SU-DHL-6 (cell line): ENCODE data around the gene COL4A1.

Experiments
- H2AFZ ChIP-seq: fragments of 200-600 bp; sonication (generic); 2 replicates; pipeline ENCODE4 v1.6.1; 2014; ENCODE audit warnings: low read depth, mild to moderate bottlenecking, moderate library complexity, mixed read lengths, antibody characterized with exemption, low read length; ENCODE audit not compliant: severe bottlenecking
- H3F3A ChIP-seq: fragments of 200-600 bp; shearing (Covaris generic); 2 replicates; pipeline ENCODE4 v1.6.0; 2016; ENCODE audit warnings: antibody characterized with exemption, mild to moderate bottlenecking; ENCODE audit not compliant: insufficient read depth
- H3K27ac ChIP-seq: fragments of 200-600 bp; sonication (generic); 2 replicates; pipeline ENCODE4 v1.5.1; 2016; ENCODE audit warnings: low read depth, mild to moderate bottlenecking, low read length, moderate library complexity, mixed read lengths
- H3K27me3 ChIP-seq: fragments of 200-600 bp; sonication (generic), shearing (Covaris generic); 2 replicates; pipeline ENCODE4 v1.6.0; 2014; ENCODE audit warnings: mild to moderate bottlenecking, low read length
- H3K36me3 ChIP-seq: fragments of 200-600 bp; sonication (generic); 2 replicates; pipeline ENCODE4 v1.6.1; 2014; ENCODE audit warnings: mild to moderate bottlenecking, low read length, mixed read lengths
- H3K4me2 ChIP-seq: fragments of 300-600, 200-600 bp; shearing (Covaris generic), sonication (generic); 2 replicates; pipeline ENCODE4 v1.6.0; 2014; ENCODE audit warnings: low read length, low read depth, mild to moderate bottlenecking; ENCODE audit not compliant: poor library complexity, severe bottlenecking
- H3K4me3 ChIP-seq: fragments of 200-600 bp; sonication (generic); 2 replicates; pipeline ENCODE4 v1.5.1; 2014; ENCODE audit warnings: antibody characterized with exemption, low read length, mild to moderate bottlenecking, mixed read lengths; ENCODE audit not compliant: insufficient read depth, poor library complexity, severe bottlenecking
- H3K79me2 ChIP-seq: fragments of 200-600 bp; sonication (generic); 2 replicates; pipeline ENCODE4 v1.6.1; 2014; ENCODE audit warnings: mild to moderate bottlenecking, low read length, moderate library complexity; ENCODE audit not compliant: insufficient read depth
- H3K9ac ChIP-seq: fragments of 200-600 bp; sonication (generic); 2 replicates; pipeline ENCODE4 v1.7.0; 2014; ENCODE audit warnings: mild to moderate bottlenecking, low read length
- H3K9me2 ChIP-seq: fragments of 200-600 bp; sonication (generic); replicated peaks from 2 replicates; pipeline ENCODE4 v1.6.1; 2014; ENCODE audit warnings: low read length; ENCODE audit not compliant: insufficient read depth
- H3K9me3 ChIP-seq: fragments of 200-600 bp; sonication (generic); 2 replicates; pipeline ENCODE4 v1.6.1; 2014; ENCODE audit warnings: low read length, mixed read lengths; ENCODE audit not compliant: insufficient read depth
- H4K20me1 ChIP-seq: fragments of 200-600 bp; sonication (generic); 2 replicates; pipeline ENCODE4 v1.6.1; 2014; ENCODE audit warnings: low read depth, mild to moderate bottlenecking, antibody characterized with exemption, low read length, moderate library complexity, mixed read lengths
- EZH2phosphoT487 ChIP-seq: fragments of 200-600 bp; sonication (generic), shearing (Covaris generic); conservative IDR thresholded peaks from 2 replicates; pipeline ENCODE4 v1.6.1; 2018; ENCODE audit warnings: mild to moderate bottlenecking, antibody characterized with exemption, low read length, moderate library complexity, mixed read lengths
- TF ChIP-seq, protein P1 (sequence below): fragments of 200-600 bp; sonication (generic); IDR thresholded peaks from one replicate; pipeline ENCODE4 v1.5.1; 2017; ENCODE audit warnings: antibody characterized with exemption, mild to moderate bottlenecking, low read length, moderate library complexity; ENCODE audit not compliant: insufficient read depth, poor library complexity, severe bottlenecking

The COL4A1 gene

DNA sequence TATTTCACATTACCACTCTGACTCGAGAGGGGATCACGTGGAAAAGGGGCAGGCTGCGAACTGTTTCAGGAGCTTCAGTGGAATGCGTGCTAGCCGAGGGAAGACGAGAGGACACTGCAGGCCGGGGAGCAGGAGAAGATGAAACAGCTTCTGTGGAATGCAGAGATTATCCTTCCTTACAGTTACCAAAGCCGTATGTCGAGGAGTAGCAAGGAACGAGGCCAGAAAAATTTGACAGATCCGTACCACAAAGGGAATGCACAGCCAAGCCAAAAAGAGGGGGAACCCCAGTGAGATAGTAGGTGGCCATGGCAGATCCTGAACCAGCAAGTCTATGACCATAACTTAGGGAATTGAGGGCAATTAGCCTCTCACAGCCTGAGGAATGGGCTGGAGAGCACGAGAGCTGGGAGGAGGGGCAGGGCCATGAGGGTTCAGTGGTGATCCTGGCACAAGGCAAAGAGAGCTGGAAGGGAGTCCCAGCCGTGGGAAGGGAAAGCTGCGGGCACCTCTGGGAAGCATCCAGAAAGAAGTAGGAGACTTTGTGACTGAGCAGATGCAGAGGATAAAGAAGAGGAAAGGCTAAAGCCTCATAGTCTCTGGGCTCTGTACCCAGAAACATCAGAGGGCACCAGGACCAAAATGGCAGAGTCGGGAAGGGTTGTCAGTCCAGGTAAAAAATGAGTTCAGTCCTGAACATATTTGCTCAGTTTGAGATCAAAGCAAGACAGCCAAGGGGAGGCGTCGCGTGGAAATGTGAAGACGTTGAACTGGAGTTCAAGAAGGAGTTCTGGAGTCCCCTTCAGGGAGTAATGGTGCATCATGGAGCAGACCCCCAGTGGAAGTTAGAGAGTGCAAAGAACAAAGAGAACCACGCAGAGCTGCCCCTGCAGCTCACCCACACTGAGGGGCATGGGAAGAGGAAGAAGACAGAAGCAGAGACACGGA is 5.1 kb downstream of the COL4A1 start:
- Histone ChIP-seq H3K9me2 (no peaks in the 10 kb centered on the region), H3K79me2 (no peaks in the 10 kb centered on the region), H3K27ac (no peak overlapping the region), H3F3A (no peaks in the 10 kb centered on the region), H4K20me1 (no peaks in the 10 kb centered on the region), H3K4me2 (no peak overlapping the region), H3K36me3 (no peaks in the 10 kb centered on the region), H3K27me3 (no peaks in the 10 kb centered on the region), H3K4me3 (no peak overlapping the region), H3K9ac (no peak overlapping the region), H2AFZ (no peak overlapping the region), H3K9me3 (no peaks in the 10 kb centered on the region)
- TF ChIP-seq, protein P1, sequence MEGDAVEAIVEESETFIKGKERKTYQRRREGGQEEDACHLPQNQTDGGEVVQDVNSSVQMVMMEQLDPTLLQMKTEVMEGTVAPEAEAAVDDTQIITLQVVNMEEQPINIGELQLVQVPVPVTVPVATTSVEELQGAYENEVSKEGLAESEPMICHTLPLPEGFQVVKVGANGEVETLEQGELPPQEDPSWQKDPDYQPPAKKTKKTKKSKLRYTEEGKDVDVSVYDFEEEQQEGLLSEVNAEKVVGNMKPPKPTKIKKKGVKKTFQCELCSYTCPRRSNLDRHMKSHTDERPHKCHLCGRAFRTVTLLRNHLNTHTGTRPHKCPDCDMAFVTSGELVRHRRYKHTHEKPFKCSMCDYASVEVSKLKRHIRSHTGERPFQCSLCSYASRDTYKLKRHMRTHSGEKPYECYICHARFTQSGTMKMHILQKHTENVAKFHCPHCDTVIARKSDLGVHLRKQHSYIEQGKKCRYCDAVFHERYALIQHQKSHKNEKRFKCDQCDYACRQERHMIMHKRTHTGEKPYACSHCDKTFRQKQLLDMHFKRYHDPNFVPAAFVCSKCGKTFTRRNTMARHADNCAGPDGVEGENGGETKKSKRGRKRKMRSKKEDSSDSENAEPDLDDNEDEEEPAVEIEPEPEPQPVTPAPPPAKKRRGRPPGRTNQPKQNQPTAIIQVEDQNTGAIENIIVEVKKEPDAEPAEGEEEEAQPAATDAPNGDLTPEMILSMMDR = no peak
- TF ChIP-seq EZH2phosphoT487 = no peak

DNA sequence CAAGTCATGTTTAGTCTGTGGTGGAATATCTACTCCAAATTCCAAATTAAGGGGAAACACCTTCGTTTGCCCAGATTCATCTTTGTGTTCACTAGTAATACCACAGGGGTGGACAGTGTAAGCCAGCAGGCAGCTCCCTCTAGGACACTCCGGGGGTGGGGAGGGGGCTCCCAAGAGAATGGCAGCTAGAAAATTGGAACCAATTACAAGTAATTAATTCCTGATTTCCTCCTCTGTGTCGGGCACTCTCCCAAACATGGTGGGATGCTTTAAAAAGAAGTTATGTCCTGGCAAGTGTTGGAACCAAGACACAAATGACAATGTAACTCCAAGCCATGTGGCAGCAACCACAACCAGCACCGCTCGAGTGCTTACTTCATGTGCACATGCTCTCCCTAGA is 5.9 kb downstream of the COL4A1 start:
- Histone ChIP-seq H3F3A (no peaks in the 10 kb centered on the region), H3K4me2 (no peak overlapping the region), H2AFZ (no peak overlapping the region), H3K36me3 (no peaks in the 10 kb centered on the region), H3K9me2 (no peaks in the 10 kb centered on the region), H3K79me2 (no peaks in the 10 kb centered on the region), H3K27ac (no peak overlapping the region), H3K9me3 (no peaks in the 10 kb centered on the region), H3K4me3 (no peak overlapping the region), H4K20me1 (no peaks in the 10 kb centered on the region), H3K27me3 (no peaks in the 10 kb centered on the region), H3K9ac (no peak overlapping the region)
- TF ChIP-seq, protein P1 = no peak
- TF ChIP-seq EZH2phosphoT487 = no peak

DNA sequence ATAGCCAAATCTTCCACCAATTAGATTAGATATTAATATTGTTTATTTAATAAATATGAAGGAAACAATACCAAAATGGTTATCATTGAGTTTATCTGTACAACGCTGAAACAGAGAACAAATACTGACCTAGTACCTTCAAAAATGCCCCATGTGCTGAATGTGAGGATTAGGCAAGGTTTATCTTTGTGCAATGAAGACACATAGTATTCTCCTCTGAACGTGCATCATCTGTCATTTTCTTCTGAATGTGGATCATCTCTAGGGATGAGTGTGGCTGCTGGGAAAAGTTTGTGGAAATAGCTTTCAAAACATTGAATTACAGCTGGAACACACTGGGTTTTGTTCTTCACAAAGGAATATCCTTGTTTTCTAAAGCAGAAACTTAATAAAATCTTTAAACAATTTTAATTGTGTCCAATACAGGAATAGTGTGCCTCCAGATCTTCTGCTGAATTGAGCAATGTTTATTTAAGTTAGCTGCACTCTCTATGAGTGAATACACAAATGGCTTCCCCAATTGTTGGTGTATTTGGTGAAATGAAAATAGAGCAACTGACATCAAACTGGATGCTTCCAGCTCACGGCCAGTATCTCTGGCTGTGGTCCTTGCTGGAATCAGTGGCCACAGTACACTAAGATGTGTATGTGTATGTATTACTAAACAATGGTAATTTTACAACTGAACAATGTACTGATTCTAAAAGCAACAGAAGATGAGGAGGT is 6.7 kb downstream of the COL4A1 start:
- Histone ChIP-seq H3K36me3 (no peaks in the 10 kb centered on the region), H2AFZ (no peak overlapping the region), H3K79me2 (no peaks in the 10 kb centered on the region), H3F3A (no peaks in the 10 kb centered on the region), H3K9me3 (no peaks in the 10 kb centered on the region), H3K27me3 (no peaks in the 10 kb centered on the region), H3K9ac (no peak overlapping the region), H4K20me1 (no peaks in the 10 kb centered on the region), H3K9me2 (no peaks in the 10 kb centered on the region), H3K4me3 (no peak overlapping the region), H3K27ac (no peak overlapping the region), H3K4me2 (no peak overlapping the region)
- TF ChIP-seq, protein P1 = no peak
- TF ChIP-seq EZH2phosphoT487 = no peak
